Fibroblast of skin of right quadriceps (primary cell): ENCODE data around the gene TRAF3.

ENCODE experiments used
- DNase-seq: peaks from one replicate; pipeline ENCODE4 v3.0.0-alpha.2; 2013

Gene TRAF3

GRCh38 chr14:102896735-102897134 lies 119.5 kb downstream of the TRAF3 start:
- DNase-seq, result peak; percentile 6

- no peak for DNase-seq
These were observed 120.2 kb downstream of the TRAF3 start for GRCh38 chr14:102897299-102898027.

DNA sequence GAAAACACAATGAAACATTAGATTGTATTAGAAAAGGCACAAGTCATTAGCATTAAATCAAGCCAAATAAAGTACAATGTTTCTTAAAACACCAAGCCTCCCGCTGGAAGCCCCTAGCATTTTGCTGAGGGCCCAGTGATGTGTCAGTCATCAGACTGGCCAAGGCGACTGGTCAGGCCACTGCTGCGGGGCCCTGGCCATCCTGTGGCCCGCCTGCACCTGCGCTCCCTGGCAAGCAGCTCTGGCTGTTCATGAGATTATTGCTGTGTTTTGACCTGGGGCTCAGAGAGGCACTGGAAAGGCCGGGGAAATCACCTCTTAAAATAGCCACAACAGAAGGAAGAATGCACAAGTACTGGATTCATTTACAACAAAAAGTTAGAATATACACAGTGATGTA lies 121.0 kb downstream of the TRAF3 start:
- no peak for DNase-seq

DNA sequence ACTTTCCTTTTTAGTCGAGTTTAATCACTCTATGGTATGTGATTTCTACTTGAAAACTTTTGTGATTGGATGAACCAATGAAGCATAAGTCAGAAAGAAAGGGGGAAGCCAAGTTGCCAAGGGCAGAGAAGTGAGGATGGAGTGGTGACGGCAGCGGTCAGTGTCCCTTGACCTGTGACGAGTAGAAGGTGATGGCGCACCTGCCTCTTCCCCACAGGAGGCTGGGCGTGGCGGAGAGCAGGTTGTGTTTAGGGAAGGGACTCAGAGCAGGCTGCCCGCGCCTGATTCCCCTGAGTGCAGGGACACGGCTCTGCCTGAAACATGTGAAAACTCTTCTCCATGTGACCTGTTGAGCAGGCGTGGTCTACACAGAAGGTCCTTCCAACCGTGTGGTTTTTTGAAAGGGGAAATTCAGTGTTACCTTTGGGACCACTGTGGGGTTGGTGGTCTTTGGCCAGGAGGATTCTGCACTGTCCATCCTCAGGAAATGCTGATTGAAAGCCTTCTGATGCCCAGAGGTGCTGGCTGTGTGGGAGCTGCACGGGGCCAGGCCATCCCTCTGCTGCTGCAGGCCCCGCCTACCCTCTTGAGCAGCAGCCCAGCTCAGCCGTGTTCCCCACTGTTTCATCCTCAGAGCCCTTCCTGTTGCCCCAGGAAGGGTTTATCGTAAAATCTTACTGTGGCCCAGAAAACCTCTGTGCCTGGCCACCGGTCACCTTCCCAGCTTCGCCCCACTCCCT lies 121.7 kb downstream of the TRAF3 start:
- no peak for DNase-seq

GRCh38 chr14:102899516-102899900 lies 122.3 kb downstream of the TRAF3 start:
- no peak for DNase-seq

DNA sequence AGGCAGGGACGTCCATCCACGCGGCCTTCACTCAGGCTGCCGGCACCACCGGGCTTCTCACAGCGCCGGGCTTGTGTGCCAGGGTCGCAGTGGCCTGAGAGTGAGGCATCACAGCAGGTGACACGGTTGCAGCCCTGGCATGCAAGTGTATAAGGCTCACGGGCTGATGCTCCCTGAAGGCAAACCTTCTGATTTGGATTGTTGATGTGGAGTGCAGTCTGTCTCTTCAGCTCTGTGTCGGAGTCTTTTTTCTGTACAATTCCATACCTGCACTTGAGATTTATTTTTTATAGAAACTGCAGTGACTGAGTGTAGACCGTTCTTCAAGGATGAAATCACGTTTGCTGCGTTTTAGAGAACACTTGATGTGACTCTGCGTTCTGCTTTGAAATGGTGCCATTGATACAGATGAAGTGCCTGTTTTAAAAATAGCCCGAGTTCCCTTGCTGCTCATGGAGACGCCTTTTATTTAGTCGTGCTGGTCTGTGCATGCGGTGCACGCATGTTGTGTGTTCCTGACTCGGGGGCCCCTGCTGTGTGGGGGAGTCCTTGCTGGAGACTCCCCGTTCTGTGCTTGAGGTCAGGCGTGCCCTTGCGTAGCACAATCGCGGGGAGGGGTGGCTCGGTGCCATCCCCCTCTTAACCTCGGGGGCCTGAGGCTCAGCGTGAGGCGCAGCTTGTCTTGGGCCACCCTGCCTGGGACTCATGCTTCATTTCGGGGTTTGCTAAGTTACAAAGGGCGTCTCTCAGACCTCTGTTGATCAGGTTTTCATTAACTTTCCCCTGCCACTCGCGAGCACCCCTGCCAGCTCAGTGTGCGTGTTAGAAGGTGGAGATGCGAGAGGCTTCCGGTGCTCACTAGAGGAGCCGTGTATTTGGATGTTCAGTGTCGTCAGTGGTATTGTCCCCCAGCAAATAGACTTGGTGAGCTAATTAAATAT lies 123.7 kb downstream of the TRAF3 start:
- no peak for DNase-seq

DNA sequence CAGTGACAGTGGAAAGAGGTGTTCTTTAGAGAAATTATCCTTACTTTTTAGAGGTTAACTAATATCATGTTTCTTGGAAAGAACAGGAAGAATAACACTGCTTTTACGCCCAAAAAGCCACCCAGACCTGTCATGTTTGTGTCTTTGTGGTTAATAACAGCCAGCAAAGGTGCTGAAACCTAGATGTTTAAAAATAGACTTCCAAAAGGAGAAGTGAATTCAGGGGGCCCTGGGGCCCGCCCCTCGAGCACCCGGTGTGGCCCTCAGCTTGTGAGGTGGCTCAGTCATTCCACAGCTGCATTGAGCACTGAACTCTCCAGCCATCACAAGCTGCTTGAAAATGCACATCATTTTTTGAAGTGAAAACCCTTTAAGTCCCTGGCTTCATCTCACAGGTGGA lies 124.4 kb downstream of the TRAF3 start:
- DNase-seq, result no peak

- DNase-seq, result no peak
These were observed 124.8 kb downstream of the TRAF3 start for GRCh38 chr14:102902086-102902485.

DNA sequence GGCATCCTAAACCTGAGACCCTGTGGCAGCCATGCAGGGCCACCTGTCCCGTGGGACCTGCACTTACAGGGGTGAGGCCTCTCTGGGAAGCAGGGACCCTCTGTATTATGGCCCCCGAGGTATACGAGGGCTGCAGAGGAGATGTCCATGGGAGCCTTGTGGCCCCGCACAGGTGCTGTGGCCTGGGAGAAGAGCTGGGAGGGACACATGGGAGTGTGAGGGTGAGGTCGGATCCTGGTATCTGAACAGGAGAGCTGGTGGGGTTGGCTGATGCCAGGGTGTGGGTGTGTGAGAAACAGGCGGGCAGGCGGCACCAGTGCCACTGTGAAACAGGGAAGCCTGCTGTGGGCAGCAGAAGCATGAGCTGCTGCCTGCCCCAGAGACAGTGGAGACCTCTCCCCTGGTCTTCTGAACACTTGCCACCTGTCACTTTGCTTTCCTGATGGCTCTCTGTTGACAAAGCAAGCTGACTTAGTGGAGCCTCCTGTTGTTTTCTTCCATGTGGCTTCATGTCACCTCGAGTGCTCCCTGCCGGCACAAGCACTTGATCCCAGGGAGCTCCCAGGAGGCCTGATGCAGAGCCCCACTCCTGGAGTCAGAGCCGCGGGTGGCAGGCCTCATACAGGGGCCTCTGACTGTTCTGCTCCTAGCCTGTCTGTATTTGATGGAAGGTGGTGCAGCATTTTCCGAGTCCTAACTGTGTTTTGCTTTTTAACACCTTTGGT lies 125.4 kb downstream of the TRAF3 start:
- DNase-seq, result no peak

DNA sequence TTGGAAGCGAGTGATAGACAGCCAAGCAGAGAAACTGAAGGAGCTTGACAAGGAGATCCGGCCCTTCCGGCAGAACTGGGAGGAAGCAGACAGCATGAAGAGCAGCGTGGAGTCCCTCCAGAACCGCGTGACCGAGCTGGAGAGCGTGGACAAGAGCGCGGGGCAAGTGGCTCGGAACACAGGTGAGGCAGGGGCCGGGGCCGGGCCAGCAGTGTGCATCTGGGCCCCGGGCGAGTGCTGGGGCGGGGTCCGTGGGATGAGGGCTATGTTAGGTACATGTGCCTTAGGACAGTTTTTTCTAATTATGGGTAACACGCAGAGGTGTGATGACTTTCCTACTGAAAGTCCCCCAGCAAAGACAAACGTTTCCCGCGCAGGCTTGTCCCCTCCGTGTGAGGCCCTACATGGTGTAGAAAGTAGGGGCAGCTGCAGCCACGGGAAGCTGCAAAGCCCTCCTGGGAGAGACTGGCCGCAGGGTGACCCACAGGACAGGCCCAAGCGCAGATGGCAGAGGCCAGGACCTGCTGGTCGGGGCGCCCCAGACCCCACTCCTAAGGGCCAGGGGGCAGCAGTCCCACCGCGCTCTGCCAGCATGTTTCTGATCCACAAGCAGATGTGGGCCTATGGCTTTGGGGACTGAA lies 126.1 kb downstream of the TRAF3 start:
- no peak for DNase-seq

- DNase-seq, result no peak
These were observed 126.8 kb downstream of the TRAF3 start for GRCh38 chr14:102903889-102904512.

GRCh38 chr14:102905116-102906108 lies 128.2 kb downstream of the TRAF3 start:
- DNase-seq, result no peak

GRCh38 chr14:102906616-102907302 lies 129.5 kb downstream of the TRAF3 start:
- no peak for DNase-seq

DNA sequence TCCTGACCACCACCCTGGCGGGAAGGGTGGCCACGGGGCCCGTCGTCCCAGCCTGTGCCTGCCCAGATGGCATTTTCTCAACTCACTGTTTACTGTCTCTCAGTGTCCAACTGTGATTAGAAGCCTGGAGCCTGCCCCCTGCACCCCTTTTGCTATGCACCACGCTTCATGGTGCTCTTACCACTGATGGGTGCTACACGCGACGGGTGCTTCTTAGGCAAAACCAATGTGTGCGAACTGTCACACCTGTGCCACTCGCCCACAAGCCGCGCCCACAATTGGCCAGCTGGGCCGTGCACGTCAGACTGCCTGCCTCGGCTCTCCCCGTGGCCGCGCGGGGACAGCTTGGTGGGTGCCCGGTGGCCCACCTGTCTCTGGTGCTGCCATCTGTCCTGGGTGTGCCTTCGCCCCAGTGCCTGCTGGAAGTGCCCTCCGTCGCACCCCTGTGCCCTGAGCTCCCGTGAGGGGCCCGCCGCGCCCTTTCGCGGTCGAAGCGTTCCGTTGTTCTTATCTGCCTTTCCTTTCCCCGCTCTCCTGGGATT lies 130.1 kb downstream of the TRAF3 start:
- DNase-seq, result no peak

GRCh38 chr14:102907980-102908730 lies 130.9 kb downstream of the TRAF3 start:
- no peak for DNase-seq

DNA sequence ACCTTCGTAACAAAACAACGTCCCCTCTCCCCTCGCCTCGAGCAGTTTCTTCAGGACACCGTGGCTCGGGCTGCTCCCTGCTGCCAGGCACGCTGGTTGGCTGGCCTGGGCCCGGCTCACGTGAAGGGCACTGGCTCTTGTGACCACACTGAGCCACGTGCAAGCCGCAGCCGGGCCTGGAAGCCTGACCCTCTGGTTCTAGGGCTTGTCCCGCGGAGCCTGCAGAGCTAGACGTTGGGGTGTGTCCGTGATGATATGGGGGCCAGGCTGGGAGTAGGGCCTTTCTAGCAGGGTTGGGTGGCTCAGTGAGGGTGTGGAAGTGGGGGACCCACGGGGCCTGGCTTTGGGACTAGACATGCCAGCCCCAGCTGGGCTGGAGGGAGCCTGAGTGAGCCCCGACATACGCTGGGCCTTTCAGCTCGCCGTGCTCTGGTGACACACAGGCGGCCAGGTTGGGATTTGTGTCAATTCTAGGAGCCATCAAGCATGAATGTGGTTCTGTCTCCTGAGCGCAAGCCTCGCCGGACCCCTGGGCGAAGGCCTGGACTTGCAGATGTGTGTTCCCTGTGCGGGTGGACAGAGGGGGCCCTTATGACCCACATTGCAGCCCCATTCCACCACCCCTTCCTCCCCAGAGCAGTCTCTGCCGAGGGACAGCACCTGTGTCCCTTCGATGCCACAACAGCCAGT lies 131.7 kb downstream of the TRAF3 start:
- no peak for DNase-seq

- DNase-seq, result no peak
These were observed 132.2 kb downstream of the TRAF3 start for GRCh38 chr14:102909462-102909861.

DNA sequence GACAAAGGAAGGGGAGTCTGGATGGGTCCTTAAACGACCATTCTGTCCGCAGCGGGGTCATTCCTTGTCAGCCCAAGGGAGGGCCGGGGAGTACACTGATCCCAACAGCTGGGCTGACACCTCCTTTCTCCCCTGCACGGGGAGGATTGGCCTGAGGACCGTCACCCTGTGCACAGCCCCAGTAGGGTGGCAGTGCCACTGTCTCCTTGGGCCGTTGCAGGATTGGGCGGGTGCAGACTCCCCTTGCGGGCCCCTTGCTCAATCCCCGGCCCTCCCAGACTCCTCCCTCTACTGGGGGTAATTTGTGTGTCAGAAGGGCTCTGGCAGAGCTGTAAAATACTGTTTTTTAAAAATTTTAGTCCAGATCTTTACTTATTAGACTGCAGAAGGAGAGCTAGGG lies 132.7 kb downstream of the TRAF3 start:
- no peak for DNase-seq
